ENCODE data around the gene EEFSEC. TPM values are rescaled to one million over a fixed set of nuclear protein-coding genes. Genes with fewer than 3 reads are reported as not detected.

EEFSEC gene
- total and polyA plus RNA-seq, 2 experiments from 2014 or later: 10.1 to 16.2 TPM

DNA sequence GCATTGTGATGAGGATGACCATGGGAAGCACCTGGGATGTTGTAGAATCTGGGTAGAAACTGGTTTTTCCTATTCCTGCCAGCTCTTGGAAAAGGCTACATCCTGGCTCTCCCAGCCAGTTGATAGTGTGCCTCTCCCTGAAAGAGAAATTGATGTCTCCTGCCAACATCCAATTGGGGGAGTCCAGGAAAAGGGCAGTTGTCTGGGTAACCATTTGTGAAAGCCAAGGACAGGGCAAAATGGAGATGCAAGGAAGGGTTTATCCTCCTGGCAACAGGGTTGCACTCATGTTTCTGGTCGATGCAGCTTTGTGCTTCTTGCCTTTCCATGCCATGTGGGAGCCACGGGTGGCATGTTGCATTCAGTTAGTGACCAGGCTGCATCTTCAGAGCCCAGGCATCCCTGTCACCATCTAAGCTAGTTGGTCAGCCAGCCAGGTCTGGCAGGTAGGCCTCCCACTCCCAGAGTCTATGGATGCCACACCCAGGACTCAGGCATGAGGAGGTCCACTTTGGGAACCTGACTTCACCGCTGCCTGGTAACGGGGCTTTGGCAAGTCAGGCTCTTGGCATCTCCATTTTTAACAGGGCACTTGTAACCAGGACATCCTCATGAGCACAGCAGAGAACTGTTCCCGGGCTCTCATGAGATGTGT lies 159.9 kb downstream of the EEFSEC start:
- no peak for DNase-seq (ENCODE audit: low spot score)
- no peaks in the 10 kb centered on the region for H3F3A ChIP-seq (replicated peaks; ENCODE audit: low read depth)
- ATAC-seq: no peak
- H3K79me2 ChIP-seq (replicated peaks; ENCODE audit: insufficient read depth): no peaks in the 10 kb centered on the region
- no peak overlapping the region for H2AFZ ChIP-seq
- no peaks in the 10 kb centered on the region for H3K27me3 ChIP-seq (ENCODE audit: insufficient read depth)
- no peaks in the 10 kb centered on the region for H3K9me2 ChIP-seq (ENCODE audit: insufficient read depth)
- no peaks in the 10 kb centered on the region for H3K9me3 Mint-ChIP-seq
- H3K4me2 ChIP-seq: no peak overlapping the region
- no peaks in the 10 kb centered on the region for H3K4me1 ChIP-seq (ENCODE audit: insufficient read depth)
- H3K27ac Mint-ChIP-seq: no peak overlapping the region
- no peak overlapping the region for H3K27ac ChIP-seq (ENCODE audit: low read depth)
- TF ChIP-seq NANOG (IDR thresholded peaks at IDR 0.05; ENCODE audit: borderline replicate concordance) (no peak), ZNF114 (CRISPR knock-in tag; IDR thresholded peaks at IDR 0.05) (no peak), POLR2AphosphoS5 (IDR thresholded peaks at IDR 0.05; ENCODE audit: low read depth) (no peak), EZH2 (IDR thresholded peaks at IDR 0.05; ENCODE audit: low read depth, unreplicated experiment) (no peak), JUNB (IDR thresholded peaks at IDR 0.05; ENCODE audit: unreplicated experiment) (no peak), ZNF331 (CRISPR knock-in tag; IDR thresholded peaks at IDR 0.05; ENCODE audit: low read depth) (no peak), EZH2phosphoT487 (IDR thresholded peaks at IDR 0.05; ENCODE audit: unreplicated experiment) (no peak), STAT1 (IDR thresholded peaks at IDR 0.05; ENCODE audit: unreplicated experiment) (no peak), CREB1 (CRISPR knock-in tag; IDR thresholded peaks at IDR 0.05; ENCODE audit: low read depth) (no peak)
- TF ChIP-seq, protein P1, sequence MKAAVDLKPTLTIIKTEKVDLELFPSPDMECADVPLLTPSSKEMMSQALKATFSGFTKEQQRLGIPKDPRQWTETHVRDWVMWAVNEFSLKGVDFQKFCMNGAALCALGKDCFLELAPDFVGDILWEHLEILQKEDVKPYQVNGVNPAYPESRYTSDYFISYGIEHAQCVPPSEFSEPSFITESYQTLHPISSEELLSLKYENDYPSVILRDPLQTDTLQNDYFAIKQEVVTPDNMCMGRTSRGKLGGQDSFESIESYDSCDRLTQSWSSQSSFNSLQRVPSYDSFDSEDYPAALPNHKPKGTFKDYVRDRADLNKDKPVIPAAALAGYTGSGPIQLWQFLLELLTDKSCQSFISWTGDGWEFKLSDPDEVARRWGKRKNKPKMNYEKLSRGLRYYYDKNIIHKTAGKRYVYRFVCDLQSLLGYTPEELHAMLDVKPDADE (IDR thresholded peaks at IDR 0.05): no peak
- TF ChIP-seq, protein P2, sequence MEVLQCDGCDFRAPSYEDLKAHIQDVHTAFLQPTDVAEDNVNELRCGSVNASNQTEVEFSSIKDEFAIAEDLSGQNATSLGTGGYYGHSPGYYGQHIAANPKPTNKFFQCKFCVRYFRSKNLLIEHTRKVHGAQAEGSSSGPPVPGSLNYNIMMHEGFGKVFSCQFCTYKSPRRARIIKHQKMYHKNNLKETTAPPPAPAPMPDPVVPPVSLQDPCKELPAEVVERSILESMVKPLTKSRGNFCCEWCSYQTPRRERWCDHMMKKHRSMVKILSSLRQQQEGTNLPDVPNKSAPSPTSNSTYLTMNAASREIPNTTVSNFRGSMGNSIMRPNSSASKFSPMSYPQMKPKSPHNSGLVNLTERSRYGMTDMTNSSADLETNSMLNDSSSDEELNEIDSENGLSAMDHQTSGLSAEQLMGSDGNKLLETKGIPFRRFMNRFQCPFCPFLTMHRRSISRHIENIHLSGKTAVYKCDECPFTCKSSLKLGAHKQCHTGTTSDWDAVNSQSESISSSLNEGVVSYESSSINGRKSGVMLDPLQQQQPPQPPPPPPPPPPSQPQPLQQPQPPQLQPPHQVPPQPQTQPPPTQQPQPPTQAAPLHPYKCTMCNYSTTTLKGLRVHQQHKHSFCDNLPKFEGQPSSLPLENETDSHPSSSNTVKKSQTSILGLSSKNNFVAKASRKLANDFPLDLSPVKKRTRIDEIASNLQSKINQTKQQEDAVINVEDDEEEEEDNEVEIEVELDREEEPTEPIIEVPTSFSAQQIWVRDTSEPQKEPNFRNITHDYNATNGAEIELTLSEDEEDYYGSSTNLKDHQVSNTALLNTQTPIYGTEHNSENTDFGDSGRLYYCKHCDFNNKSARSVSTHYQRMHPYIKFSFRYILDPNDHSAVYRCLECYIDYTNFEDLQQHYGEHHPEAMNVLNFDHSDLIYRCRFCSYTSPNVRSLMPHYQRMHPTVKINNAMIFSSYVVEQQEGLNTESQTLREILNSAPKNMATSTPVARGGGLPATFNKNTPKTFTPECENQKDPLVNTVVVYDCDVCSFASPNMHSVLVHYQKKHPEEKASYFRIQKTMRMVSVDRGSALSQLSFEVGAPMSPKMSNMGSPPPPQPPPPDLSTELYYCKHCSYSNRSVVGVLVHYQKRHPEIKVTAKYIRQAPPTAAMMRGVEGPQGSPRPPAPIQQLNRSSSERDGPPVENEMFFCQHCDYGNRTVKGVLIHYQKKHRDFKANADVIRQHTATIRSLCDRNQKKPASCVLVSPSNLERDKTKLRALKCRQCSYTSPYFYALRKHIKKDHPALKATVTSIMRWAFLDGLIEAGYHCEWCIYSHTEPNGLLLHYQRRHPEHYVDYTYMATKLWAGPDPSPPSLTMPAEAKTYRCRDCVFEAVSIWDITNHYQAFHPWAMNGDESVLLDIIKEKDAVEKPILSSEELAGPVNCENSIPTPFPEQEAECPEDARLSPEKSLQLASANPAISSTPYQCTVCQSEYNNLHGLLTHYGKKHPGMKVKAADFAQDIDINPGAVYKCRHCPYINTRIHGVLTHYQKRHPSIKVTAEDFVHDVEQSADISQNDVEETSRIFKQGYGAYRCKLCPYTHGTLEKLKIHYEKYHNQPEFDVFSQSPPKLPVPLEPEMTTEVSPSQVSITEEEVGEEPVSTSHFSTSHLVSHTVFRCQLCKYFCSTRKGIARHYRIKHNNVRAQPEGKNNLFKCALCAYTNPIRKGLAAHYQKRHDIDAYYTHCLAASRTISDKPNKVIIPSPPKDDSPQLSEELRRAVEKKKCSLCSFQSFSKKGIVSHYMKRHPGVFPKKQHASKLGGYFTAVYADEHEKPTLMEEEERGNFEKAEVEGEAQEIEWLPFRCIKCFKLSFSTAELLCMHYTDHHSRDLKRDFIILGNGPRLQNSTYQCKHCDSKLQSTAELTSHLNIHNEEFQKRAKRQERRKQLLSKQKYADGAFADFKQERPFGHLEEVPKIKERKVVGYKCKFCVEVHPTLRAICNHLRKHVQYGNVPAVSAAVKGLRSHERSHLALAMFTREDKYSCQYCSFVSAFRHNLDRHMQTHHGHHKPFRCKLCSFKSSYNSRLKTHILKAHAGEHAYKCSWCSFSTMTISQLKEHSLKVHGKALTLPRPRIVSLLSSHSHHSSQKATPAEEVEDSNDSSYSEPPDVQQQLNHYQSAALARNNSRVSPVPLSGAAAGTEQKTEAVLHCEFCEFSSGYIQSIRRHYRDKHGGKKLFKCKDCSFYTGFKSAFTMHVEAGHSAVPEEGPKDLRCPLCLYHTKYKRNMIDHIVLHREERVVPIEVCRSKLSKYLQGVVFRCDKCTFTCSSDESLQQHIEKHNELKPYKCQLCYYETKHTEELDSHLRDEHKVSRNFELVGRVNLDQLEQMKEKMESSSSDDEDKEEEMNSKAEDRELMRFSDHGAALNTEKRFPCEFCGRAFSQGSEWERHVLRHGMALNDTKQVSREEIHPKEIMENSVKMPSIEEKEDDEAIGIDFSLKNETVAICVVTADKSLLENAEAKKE (CRISPR knock-in tag; IDR thresholded peaks at IDR 0.05): no peak
- TF ChIP-seq, protein P3, sequence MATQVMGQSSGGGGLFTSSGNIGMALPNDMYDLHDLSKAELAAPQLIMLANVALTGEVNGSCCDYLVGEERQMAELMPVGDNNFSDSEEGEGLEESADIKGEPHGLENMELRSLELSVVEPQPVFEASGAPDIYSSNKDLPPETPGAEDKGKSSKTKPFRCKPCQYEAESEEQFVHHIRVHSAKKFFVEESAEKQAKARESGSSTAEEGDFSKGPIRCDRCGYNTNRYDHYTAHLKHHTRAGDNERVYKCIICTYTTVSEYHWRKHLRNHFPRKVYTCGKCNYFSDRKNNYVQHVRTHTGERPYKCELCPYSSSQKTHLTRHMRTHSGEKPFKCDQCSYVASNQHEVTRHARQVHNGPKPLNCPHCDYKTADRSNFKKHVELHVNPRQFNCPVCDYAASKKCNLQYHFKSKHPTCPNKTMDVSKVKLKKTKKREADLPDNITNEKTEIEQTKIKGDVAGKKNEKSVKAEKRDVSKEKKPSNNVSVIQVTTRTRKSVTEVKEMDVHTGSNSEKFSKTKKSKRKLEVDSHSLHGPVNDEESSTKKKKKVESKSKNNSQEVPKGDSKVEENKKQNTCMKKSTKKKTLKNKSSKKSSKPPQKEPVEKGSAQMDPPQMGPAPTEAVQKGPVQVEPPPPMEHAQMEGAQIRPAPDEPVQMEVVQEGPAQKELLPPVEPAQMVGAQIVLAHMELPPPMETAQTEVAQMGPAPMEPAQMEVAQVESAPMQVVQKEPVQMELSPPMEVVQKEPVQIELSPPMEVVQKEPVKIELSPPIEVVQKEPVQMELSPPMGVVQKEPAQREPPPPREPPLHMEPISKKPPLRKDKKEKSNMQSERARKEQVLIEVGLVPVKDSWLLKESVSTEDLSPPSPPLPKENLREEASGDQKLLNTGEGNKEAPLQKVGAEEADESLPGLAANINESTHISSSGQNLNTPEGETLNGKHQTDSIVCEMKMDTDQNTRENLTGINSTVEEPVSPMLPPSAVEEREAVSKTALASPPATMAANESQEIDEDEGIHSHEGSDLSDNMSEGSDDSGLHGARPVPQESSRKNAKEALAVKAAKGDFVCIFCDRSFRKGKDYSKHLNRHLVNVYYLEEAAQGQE (IDR thresholded peaks at IDR 0.05; ENCODE audit: unreplicated experiment): no peak
- TF ChIP-seq, protein P4, sequence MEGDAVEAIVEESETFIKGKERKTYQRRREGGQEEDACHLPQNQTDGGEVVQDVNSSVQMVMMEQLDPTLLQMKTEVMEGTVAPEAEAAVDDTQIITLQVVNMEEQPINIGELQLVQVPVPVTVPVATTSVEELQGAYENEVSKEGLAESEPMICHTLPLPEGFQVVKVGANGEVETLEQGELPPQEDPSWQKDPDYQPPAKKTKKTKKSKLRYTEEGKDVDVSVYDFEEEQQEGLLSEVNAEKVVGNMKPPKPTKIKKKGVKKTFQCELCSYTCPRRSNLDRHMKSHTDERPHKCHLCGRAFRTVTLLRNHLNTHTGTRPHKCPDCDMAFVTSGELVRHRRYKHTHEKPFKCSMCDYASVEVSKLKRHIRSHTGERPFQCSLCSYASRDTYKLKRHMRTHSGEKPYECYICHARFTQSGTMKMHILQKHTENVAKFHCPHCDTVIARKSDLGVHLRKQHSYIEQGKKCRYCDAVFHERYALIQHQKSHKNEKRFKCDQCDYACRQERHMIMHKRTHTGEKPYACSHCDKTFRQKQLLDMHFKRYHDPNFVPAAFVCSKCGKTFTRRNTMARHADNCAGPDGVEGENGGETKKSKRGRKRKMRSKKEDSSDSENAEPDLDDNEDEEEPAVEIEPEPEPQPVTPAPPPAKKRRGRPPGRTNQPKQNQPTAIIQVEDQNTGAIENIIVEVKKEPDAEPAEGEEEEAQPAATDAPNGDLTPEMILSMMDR (conservative IDR thresholded peaks at IDR 0.05; ENCODE audit: low read depth in 2 of 2): no peak
- no peak overlapping the region for H3K4me3 ChIP-seq
- H3K36me3 ChIP-seq (ENCODE audit: insufficient read depth): no peaks in the 10 kb centered on the region
- no peaks in the 10 kb centered on the region for H4K20me1 ChIP-seq (replicated peaks; ENCODE audit: insufficient read depth)
- H3K4me3 Mint-ChIP-seq: no peak overlapping the region
- no peaks in the 10 kb centered on the region for H3K4me1 Mint-ChIP-seq
- peaks cover 1% of the 10 kb centered on the region for H3K27me3 Mint-ChIP-seq (ENCODE audit: insufficient read depth, low read depth, poor library complexity)
- H3K36me3 Mint-ChIP-seq (ENCODE audit: low read depth): no peaks in the 10 kb centered on the region
